ENCODE results near the gene UBE3C. TPM values are rescaled to one million over a fixed set of nuclear protein-coding genes. Genes with fewer than 3 reads are reported as not detected.
"Not testable (repeated sequence)": the region's sequence is repeated elsewhere in the genome, so short reads cannot be mapped to it uniquely, and the experiment has no call there.

The UBE3C gene
- total RNA-seq, 4 donors from 2014 or later = 70.9 to 107 (median 100) TPM

DNA sequence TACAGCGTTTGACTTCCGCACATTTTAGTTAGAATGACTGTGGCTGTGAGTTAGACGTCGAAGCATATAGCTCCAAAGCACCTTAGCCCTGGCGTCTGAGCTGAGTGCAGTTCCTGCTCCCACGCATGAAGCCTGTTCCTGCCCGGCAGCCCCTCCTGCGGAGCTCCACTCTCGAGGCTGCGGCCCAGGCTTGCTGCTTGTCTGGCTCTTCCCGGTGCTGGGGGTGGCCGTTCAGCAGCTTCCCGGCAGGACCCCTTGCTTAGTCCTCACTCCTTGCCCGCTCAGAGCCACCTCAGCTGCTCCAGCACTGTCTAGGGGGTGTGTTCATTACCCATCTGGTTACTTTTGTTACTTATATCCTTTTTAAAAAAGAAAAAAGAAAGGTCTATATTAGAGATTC lies 109.9 kb downstream of the UBE3C start:
- no peaks in the 10 kb centered on the region for H3K27me3 ChIP-seq
- ATAC-seq = no peak
- peaks cover 0 to 45% of the 10 kb centered on the region in 2 donors for H3K36me3 ChIP-seq
- H3K4me1 ChIP-seq = no peaks in the 10 kb centered on the region
- H3K4me3 ChIP-seq = no peak overlapping the region
- TF ChIP-seq, protein P1, sequence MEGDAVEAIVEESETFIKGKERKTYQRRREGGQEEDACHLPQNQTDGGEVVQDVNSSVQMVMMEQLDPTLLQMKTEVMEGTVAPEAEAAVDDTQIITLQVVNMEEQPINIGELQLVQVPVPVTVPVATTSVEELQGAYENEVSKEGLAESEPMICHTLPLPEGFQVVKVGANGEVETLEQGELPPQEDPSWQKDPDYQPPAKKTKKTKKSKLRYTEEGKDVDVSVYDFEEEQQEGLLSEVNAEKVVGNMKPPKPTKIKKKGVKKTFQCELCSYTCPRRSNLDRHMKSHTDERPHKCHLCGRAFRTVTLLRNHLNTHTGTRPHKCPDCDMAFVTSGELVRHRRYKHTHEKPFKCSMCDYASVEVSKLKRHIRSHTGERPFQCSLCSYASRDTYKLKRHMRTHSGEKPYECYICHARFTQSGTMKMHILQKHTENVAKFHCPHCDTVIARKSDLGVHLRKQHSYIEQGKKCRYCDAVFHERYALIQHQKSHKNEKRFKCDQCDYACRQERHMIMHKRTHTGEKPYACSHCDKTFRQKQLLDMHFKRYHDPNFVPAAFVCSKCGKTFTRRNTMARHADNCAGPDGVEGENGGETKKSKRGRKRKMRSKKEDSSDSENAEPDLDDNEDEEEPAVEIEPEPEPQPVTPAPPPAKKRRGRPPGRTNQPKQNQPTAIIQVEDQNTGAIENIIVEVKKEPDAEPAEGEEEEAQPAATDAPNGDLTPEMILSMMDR (IDR thresholded peaks at IDR 0.05) = no peak
- TF ChIP-seq POLR2A (IDR thresholded peaks at IDR 0.05) (no peak), EP300 (IDR thresholded peaks at IDR 0.05) (no peak), POLR2AphosphoS5 (IDR thresholded peaks at IDR 0.05) (no peak)
- no peak overlapping the region for H3K27ac ChIP-seq
- WGBS, 2 donors (ENCODE audit: low coverage in 1 of 2) = 96% methylated on average over 5 of the region's 14 CpGs; no CpG with 5 or more reads in 1 of the 2 donors
- no peaks in the 10 kb centered on the region for H3K9me3 ChIP-seq

DNA sequence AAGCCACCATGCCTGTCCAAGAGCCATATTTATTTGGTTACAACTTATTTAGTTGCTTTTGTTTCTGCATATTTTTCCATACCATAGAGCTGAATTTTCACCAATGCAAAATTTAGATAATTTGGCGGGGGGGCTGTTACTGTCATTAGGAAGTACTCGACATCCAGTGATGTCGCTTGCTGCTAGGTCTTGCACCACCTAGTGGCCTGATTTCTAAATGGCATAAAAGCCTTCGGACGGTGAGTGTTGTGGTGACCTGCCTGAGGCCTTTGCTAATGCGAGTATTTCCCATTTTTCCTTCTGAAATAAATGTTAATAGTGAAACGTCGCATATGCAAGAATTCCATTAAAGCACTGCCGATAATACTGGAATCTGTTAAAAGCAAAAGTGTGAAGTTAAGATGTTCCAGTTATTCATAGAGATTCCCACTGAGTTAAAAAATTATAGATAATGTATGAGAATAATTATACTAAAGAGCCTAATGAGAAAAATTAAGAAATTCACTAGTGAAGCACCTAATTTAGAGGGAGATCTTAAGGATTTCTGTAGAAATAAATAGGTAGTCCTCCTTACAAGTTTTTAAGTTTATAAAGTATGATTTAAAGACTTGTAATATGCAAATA lies 112.0 kb downstream of the UBE3C start:
- no peaks in the 10 kb centered on the region for H3K9me3 ChIP-seq
- H3K27ac ChIP-seq = no peak overlapping the region
- TF ChIP-seq, protein P1 (IDR thresholded peaks at IDR 0.05) = peak; percentile 48 to 71 (median 58)
- no peak for TF ChIP-seq POLR2AphosphoS5 (IDR thresholded peaks at IDR 0.05)
- 58 to 59% methylated on average over 9 of the region's 9 CpGs for WGBS, 2 donors (ENCODE audit: low coverage in 1 of 2)
- H3K27me3 ChIP-seq = no peaks in the 10 kb centered on the region
- no peak overlapping the region for H3K4me3 ChIP-seq
- H3K36me3 ChIP-seq = peaks cover 0 to 66% of the 10 kb centered on the region in 2 donors
- peak; percentile 61 for ATAC-seq
- no peaks in the 10 kb centered on the region for H3K4me1 ChIP-seq

DNA sequence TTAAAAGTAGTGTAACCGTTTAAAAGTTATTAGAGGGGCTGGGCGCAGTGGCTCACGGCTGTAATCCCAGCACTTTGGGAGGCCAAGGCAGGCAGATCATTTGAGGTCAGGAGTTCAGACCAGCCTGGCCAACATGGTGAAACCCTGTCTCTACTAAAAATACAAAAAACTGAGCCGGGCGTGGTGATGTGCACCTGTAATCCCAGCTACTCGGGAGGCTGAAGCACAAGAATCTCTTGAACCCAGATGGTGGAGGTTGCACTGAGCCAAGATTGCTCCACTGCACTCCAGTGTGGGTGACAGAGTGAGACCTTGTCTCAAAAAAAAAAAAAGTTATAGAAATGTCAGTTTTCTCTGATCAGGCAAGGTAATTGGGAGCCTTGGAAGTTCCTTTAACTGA lies 113.1 kb downstream of the UBE3C start:
- not testable (repeated sequence) for H3K27ac ChIP-seq, ATAC-seq, H3K4me3 ChIP-seq, H3K9me3 ChIP-seq, H3K27me3 ChIP-seq, H3K4me1 ChIP-seq
- peaks cover 0 to 70% of the 10 kb centered on the region in 2 donors for H3K36me3 ChIP-seq
- 76 to 91% methylated on average over 5 to 6 of the region's 6 CpGs for WGBS, 2 donors (ENCODE audit: low coverage in 1 of 2)

DNA sequence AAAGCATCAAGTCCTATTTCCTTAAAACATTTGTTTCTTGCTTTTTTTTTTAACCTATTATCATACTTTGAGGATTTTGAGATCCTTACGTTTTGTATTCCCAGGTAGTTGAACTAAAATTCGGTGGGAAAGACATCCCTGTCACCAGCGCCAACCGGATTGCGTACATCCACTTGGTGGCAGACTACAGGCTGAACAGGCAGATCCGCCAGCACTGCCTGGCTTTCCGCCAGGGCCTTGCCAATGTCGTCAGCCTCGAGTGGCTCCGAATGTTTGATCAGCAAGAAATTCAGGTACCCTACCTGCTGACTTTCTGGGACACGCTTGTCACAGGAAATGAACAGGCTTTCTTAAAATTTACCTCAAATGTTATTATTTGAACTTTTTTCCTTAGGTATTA lies 115.1 kb downstream of the UBE3C start:
- 75 to 100% methylated on average over 1 to 11 of the region's 11 CpGs for WGBS, 2 donors (ENCODE audit: low coverage in 1 of 2)
- Histone ChIP-seq H3K27me3 (no peaks in the 10 kb centered on the region), H3K27ac (no peak overlapping the region), H3K4me1 (no peaks in the 10 kb centered on the region), H3K36me3 (peaks cover 0 to 73% of the 10 kb centered on the region in 2 donors), H3K4me3 (no peak overlapping the region), H3K9me3 (no peaks in the 10 kb centered on the region)
- no peak for ATAC-seq
- TF ChIP-seq POLR2AphosphoS5 (IDR thresholded peaks at IDR 0.05) = no peak
- no peak for TF ChIP-seq EP300 (IDR thresholded peaks at IDR 0.05)
- TF ChIP-seq POLR2A (IDR thresholded peaks at IDR 0.05) = no peak
- TF ChIP-seq, protein P1 (IDR thresholded peaks at IDR 0.05) = no peak

DNA sequence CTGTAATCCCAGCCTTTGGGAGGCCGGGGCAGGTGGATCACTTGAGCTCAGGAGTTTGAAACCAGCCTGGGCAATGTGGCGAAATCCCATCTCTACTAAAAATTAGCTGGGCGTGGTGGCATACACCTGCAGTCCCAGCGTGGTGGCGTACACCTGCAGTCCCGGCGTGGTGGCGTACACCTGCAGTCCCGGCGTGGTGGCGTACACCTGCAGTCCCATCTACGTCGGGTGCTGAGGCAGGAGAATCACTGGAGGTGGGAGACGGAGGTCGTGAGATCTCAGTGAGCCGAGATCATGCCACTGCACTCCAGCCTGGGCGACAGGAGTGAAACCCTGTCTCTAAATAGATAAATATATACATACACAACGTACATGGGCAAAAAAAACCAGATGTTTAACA lies 116.1 kb downstream of the UBE3C start:
- H3K27me3 ChIP-seq, H3K27ac ChIP-seq, ATAC-seq, H3K4me1 ChIP-seq, H3K9me3 ChIP-seq, H3K4me3 ChIP-seq: not testable (repeated sequence)
- WGBS, 2 donors (ENCODE audit: low coverage in 1 of 2) = 73 to 80% methylated on average over 1 to 2 of the region's 18 CpGs
- peaks cover 0 to 73% of the 10 kb centered on the region in 2 donors for H3K36me3 ChIP-seq

DNA sequence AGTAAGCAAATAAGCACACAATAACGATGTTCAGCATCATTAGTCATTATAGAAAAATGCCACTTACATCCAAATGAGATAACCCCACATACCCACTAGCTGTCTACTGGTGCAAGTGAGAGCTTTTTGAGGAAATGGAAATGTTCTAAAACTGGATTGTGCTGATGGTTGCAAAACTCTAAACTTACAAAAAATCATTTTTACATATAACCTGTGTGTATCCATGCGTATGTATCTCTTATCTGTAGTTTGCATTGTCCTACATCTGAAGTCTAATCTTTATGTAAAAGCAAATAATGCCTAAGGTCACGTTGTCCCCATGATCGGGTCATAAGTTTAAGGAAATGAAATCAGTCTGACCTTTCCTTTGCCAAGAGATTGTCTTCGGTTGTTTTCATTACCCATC lies 116.5 kb downstream of the UBE3C start:
- WGBS, 2 donors (ENCODE audit: low coverage in 1 of 2) = 73 to 79% methylated on average over 4 to 5 of the region's 5 CpGs
- Histone ChIP-seq H3K27me3 (no peaks in the 10 kb centered on the region), H3K36me3 (peaks cover 0 to 73% of the 10 kb centered on the region in 2 donors), H3K4me1 (no peaks in the 10 kb centered on the region), H3K9me3 (no peaks in the 10 kb centered on the region), H3K27ac (no peak overlapping the region), H3K4me3 (no peak overlapping the region)
- TF ChIP-seq, protein P1 (IDR thresholded peaks at IDR 0.05) = no peak
- no peak for TF ChIP-seq POLR2A (IDR thresholded peaks at IDR 0.05)
- TF ChIP-seq POLR2AphosphoS5 (IDR thresholded peaks at IDR 0.05) = no peak
- no peak for TF ChIP-seq EP300 (IDR thresholded peaks at IDR 0.05)
- ATAC-seq = no peak

Measured in gastroesophageal sphincter (tissue), 4 donors.